ENCODE data around the gene NEU4. TPM values are rescaled to one million over a fixed set of nuclear protein-coding genes. Genes with fewer than 3 reads are reported as not detected.

The NEU4 gene
- total and polyA plus RNA-seq, 9 of the 15 experiments (the other 6 are each of a cell fraction or from before 2014, with no cell fraction given) = 0.01 to 0.40 TPM; not detected in 7

- H3K9me3 ChIP-seq (replicated peaks; ENCODE audit: control insufficient read depth, insufficient read depth, low read depth, low read length) = no peaks in the 10 kb centered on the region
- no peaks in the 10 kb centered on the region for H3K79me2 ChIP-seq (ENCODE audit: control insufficient read depth, insufficient read depth, low read length)
- H3K4me3 ChIP-seq = no peak overlapping the region
- H3K36me3 ChIP-seq (ENCODE audit: control insufficient read depth, insufficient read depth, low read length) = no peaks in the 10 kb centered on the region
- POLR2A ChIA-PET = interaction anchor here (0.5 to 0.9 kb wide), 2 partner anchors 9 to 127 kb away, joined by 3 to 4 read pairs; no protein-coding TSS in a partner anchor
- intact Hi-C loops (cut with micrococcal nuclease) (no loop called here), in situ Hi-C loops (cut with MboI) (no loop called here)
- FAIRE-seq = no peak
- H3K4me2 ChIP-seq (ENCODE audit: insufficient read depth, low read length) = no peak overlapping the region
- no peak overlapping the region for H3K27ac ChIP-seq (ENCODE audit: extremely low read depth, low read depth, low read length)
- no peak overlapping the region for H2AFZ ChIP-seq (ENCODE audit: low read depth, low read length)
- WGBS (ENCODE audit: insufficient coverage, low coverage, missing lambda C conversion rate) = 85% methylated on average over 10 of the region's 38 CpGs
- H3K9me1 ChIP-seq (ENCODE audit: control insufficient read depth, insufficient read depth, low read length) = no peaks in the 10 kb centered on the region
- CTCF ChIA-PET (ENCODE audit: low intra/inter-chr PET ratio) = no interaction called here
- no TSS peak for BruUV-seq (replicated peaks)
- H3K4me1 ChIP-seq (replicated peaks in 1 of 2; ENCODE audit: control insufficient read depth in 2 of 2, insufficient read depth in 2 of 2, low read length in 2 of 2) = peaks cover 0 to 55% of the 10 kb centered on the region in 2 experiments; a peak in 2 of 5 replicates
- H3K9ac ChIP-seq (ENCODE audit: insufficient read depth in 1 of 2, low read depth in 2 of 2, low read length in 2 of 2) = no peak overlapping the region; a peak in 1 of 4 replicates
- peak in 1 of 4 experiments; percentile 8 for DNase-seq (ENCODE audit: extremely low read depth in 1 of 4, low spot score in 3 of 4)
- peak; percentile 50 for ATAC-seq
- no peaks in the 10 kb centered on the region for H4K20me1 ChIP-seq (replicated peaks; ENCODE audit: control insufficient read depth, insufficient read depth, low read length)
- no peaks in the 10 kb centered on the region for H3K27me3 ChIP-seq (ENCODE audit: control insufficient read depth in 2 of 2, insufficient read depth in 2 of 2, low read length in 2 of 2)
- TF ChIP-seq ZNF717 (CRISPR knock-in tag; IDR thresholded peaks at IDR 0.05) (no peak), TBL1XR1 (IDR thresholded peaks at IDR 0.05; ENCODE audit: low read length in 2 of 2) (no peak), DACH1 (IDR thresholded peaks at IDR 0.05; ENCODE audit: partially characterized antibody) (no peak), NCOA6 (IDR thresholded peaks at IDR 0.05) (no peak), HLTF (IDR thresholded peaks at IDR 0.05) (no peak), CEBPG (CRISPR knock-in tag; IDR thresholded peaks at IDR 0.05) (peak; percentile 74; the same call in 1 of the 2 replicates), CEBPG (tag; conservative IDR thresholded peaks at IDR 0.05 in 1 of 2, IDR thresholded peaks at IDR 0.05 in 1 of 2) (no peak), ZBTB2 (IDR thresholded peaks at IDR 0.05) (no peak), CTBP1 (IDR thresholded peaks at IDR 0.05; ENCODE audit: borderline replicate concordance) (no peak), TAF7 (tag; IDR thresholded peaks at IDR 0.05) (no peak), ZBTB1 (CRISPR knock-in tag; IDR thresholded peaks at IDR 0.05; ENCODE audit: borderline replicate concordance, low read depth) (no peak), ZNF561 (CRISPR knock-in tag; conservative IDR thresholded peaks at IDR 0.05) (no peak), POLR2G (IDR thresholded peaks at IDR 0.05; ENCODE audit: low read depth, low read length) (peak; percentile 46; the same call in 1 of the 2 replicates), PHF21A (IDR thresholded peaks at IDR 0.05; ENCODE audit: borderline replicate concordance, low read depth) (no peak), BRF1 (IDR thresholded peaks at IDR 0.05; ENCODE audit: borderline replicate concordance, extremely low read depth, insufficient read length) (no peak), ZNF316 (IDR thresholded peaks at IDR 0.05) (no peak), CREB3 (tag; conservative IDR thresholded peaks at IDR 0.05; ENCODE audit: low read depth) (no peak), HINFP (tag; conservative IDR thresholded peaks at IDR 0.05; ENCODE audit: low read depth) (no peak), PHF8 (IDR thresholded peaks at IDR 0.05; ENCODE audit: borderline replicate concordance, low read length) (no peak), CHD1 (IDR thresholded peaks at IDR 0.05; ENCODE audit: low read length) (no peak)
These were observed 37.5 kb upstream of the NEU4 start for GRCh38 chr2:241771286-241772062.

All from K562 (cell line).